Measurements from ENCODE around the gene PEPD. TPM values are rescaled to one million over a fixed set of nuclear protein-coding genes. Genes with fewer than 3 reads are reported as not detected.

PEPD gene
- total RNA-seq, 1 experiment from 2014 or later, result 40.5 TPM

DNA sequence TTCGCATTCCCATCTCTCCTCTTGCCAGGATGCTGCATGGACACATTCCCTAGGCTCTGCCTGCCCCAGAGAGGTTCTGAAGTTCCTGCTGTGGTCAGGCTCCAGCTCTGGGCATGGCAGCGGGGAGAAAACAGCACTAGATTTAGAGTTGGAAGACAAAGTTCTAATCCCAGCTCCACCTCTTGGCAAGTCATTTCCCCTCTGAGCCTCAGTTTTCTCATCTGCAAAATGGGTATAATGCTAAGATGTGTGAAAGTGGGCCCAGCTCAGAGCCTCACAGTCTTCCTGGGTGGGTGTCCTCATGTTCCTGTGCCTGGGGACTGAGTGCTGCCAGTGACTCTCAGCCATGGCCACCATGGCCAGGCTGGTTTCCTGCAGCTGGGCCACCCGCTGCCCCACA, 9.6 kb downstream of the PEPD start:
- no peak overlapping the region for H3K27ac ChIP-seq (ENCODE audit: low read depth, low read length)
- CTCF ChIA-PET, result no interaction called here
- RAD21 ChIA-PET (ENCODE audit: low non-redundant PET in 1 of 2, low total read pairs in 2 of 2, uncharacterized antibody in 2 of 2, unreplicated experiment in 2 of 2), result no interaction called here
- H3K9me2 ChIP-seq (ENCODE audit: insufficient read depth), result no peaks in the 10 kb centered on the region
- no peak overlapping the region for H3K9ac ChIP-seq (ENCODE audit: low read length)
- no peaks in the 10 kb centered on the region for H3K36me3 ChIP-seq (ENCODE audit: control insufficient read depth in 1 of 2, insufficient read depth in 2 of 2, low read length in 2 of 2)
- no TSS peak for BruUV-seq (replicated peaks)
- 0 out of 2 replicates have a peak, but pooled peaks cover 3% of the 10 kb centered on the region for H3K79me2 ChIP-seq (ENCODE audit: insufficient read depth, low read length)
- H4K20me1 ChIP-seq (ENCODE audit: insufficient read depth), result no peaks in the 10 kb centered on the region
- no peaks in the 10 kb centered on the region for H3K9me3 ChIP-seq (ENCODE audit: control insufficient read depth in 1 of 2, insufficient read depth in 1 of 2, low read depth in 1 of 2, low read length in 2 of 2)
- intact Hi-C loops (cut with micrococcal nuclease), result no loop called here
- H2AFZ ChIP-seq (ENCODE audit: low read depth, low read length, poor library complexity, severe bottlenecking), result no peak overlapping the region
- no peaks in the 10 kb centered on the region for H3K4me1 ChIP-seq (ENCODE audit: control insufficient read depth in 1 of 2, insufficient read depth in 2 of 2, low read length in 2 of 2)
- no peaks in the 10 kb centered on the region for H3K27me3 ChIP-seq (ENCODE audit: insufficient read depth, low read length)
- DNase-seq (ENCODE audit: low read depth, low spot score) (no peak), ATAC-seq (no peak)
- H3K4me2 ChIP-seq (ENCODE audit: low read length), result no peak overlapping the region
- POLR2A ChIA-PET, result no interaction called here
- H3K4me3 ChIP-seq (replicated peaks in 1 of 2; ENCODE audit: low read depth in 1 of 2, low read length in 2 of 2), result no peak overlapping the region
- TF ChIP-seq ELF1 (IDR thresholded peaks at IDR 0.05; ENCODE audit: borderline replicate concordance, low read depth), result no peak

DNA sequence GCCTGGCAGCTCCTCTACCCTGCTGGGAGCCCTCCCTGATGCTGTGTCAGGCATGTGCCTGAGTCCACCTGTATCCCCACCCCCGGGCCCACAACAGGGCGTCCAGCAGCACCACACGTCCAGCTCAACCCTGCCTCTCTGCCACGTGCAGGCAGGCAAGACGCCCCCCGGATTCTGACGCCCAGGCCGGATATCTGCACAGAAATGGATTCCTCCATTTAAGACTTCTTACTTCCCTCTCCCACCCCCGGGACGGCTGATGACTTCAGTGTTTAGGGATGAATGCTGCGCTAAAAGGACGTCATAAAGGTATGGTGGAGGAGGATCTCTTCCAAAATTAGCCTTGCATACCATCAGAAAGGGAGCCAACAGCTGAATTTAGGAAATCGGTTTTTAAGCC, 10.2 kb downstream of the PEPD start:
- ChIA-PET RAD21 (ENCODE audit: low non-redundant PET in 1 of 2, low total read pairs in 2 of 2, uncharacterized antibody in 2 of 2, unreplicated experiment in 2 of 2) (no interaction called here), CTCF (no interaction called here), POLR2A (no interaction called here)
- no peak overlapping the region for H3K9ac ChIP-seq (ENCODE audit: low read length)
- no peaks in the 10 kb centered on the region for H3K36me3 ChIP-seq (ENCODE audit: control insufficient read depth in 1 of 2, insufficient read depth in 2 of 2, low read length in 2 of 2)
- no TSS peak for BruUV-seq (replicated peaks)
- H3K79me2 ChIP-seq (ENCODE audit: insufficient read depth, low read length), result 0 out of 2 replicates have a peak, but pooled peaks cover 3% of the 10 kb centered on the region
- no peak for ATAC-seq
- H2AFZ ChIP-seq (ENCODE audit: low read depth, low read length, poor library complexity, severe bottlenecking), result no peak overlapping the region
- H3K4me2 ChIP-seq (ENCODE audit: low read length), result no peak overlapping the region
- H4K20me1 ChIP-seq (ENCODE audit: insufficient read depth), result no peaks in the 10 kb centered on the region
- no peaks in the 10 kb centered on the region for H3K9me3 ChIP-seq (ENCODE audit: control insufficient read depth in 1 of 2, insufficient read depth in 1 of 2, low read depth in 1 of 2, low read length in 2 of 2)
- no peak for DNase-seq (ENCODE audit: low read depth, low spot score)
- no peak overlapping the region for H3K27ac ChIP-seq (ENCODE audit: low read depth, low read length)
- intact Hi-C loops (cut with micrococcal nuclease), result no loop called here
- H3K4me1 ChIP-seq (ENCODE audit: control insufficient read depth in 1 of 2, insufficient read depth in 2 of 2, low read length in 2 of 2), result no peaks in the 10 kb centered on the region
- no peaks in the 10 kb centered on the region for H3K27me3 ChIP-seq (ENCODE audit: insufficient read depth, low read length)
- no peaks in the 10 kb centered on the region for H3K9me2 ChIP-seq (ENCODE audit: insufficient read depth)
- no peak overlapping the region for H3K4me3 ChIP-seq (replicated peaks in 1 of 2; ENCODE audit: low read depth in 1 of 2, low read length in 2 of 2)
- TF ChIP-seq, protein P1, sequence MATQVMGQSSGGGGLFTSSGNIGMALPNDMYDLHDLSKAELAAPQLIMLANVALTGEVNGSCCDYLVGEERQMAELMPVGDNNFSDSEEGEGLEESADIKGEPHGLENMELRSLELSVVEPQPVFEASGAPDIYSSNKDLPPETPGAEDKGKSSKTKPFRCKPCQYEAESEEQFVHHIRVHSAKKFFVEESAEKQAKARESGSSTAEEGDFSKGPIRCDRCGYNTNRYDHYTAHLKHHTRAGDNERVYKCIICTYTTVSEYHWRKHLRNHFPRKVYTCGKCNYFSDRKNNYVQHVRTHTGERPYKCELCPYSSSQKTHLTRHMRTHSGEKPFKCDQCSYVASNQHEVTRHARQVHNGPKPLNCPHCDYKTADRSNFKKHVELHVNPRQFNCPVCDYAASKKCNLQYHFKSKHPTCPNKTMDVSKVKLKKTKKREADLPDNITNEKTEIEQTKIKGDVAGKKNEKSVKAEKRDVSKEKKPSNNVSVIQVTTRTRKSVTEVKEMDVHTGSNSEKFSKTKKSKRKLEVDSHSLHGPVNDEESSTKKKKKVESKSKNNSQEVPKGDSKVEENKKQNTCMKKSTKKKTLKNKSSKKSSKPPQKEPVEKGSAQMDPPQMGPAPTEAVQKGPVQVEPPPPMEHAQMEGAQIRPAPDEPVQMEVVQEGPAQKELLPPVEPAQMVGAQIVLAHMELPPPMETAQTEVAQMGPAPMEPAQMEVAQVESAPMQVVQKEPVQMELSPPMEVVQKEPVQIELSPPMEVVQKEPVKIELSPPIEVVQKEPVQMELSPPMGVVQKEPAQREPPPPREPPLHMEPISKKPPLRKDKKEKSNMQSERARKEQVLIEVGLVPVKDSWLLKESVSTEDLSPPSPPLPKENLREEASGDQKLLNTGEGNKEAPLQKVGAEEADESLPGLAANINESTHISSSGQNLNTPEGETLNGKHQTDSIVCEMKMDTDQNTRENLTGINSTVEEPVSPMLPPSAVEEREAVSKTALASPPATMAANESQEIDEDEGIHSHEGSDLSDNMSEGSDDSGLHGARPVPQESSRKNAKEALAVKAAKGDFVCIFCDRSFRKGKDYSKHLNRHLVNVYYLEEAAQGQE (IDR thresholded peaks at IDR 0.05; ENCODE audit: low read depth), result no peak
- TF ChIP-seq EZH2phosphoT487 (IDR thresholded peaks at IDR 0.05; ENCODE audit: borderline replicate concordance) (no peak), YY1 (IDR thresholded peaks at IDR 0.05; ENCODE audit: extremely low read depth, insufficient replicate concordance, low read depth, low read length) (no peak), TCF7L2 (IDR thresholded peaks at IDR 0.05; ENCODE audit: borderline replicate concordance, extremely low read depth, insufficient read depth, insufficient read length) (no peak), RAD21 (IDR thresholded peaks at IDR 0.05; ENCODE audit: low read depth) (no peak), ZNF274 (IDR thresholded peaks at IDR 0.05; ENCODE audit: low read depth, low read length) (no peak), ELF1 (IDR thresholded peaks at IDR 0.05; ENCODE audit: borderline replicate concordance, low read depth) (no peak), CBX3 (IDR thresholded peaks at IDR 0.05; ENCODE audit: low read depth) (no peak), EZH2 (IDR thresholded peaks at IDR 0.05) (no peak), CEBPB (IDR thresholded peaks at IDR 0.05; ENCODE audit: low read depth) (no peak)
- TF ChIP-seq, protein P2, sequence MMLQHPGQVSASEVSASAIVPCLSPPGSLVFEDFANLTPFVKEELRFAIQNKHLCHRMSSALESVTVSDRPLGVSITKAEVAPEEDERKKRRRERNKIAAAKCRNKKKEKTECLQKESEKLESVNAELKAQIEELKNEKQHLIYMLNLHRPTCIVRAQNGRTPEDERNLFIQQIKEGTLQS (IDR thresholded peaks at IDR 0.05), result no peak
- TF ChIP-seq, protein P3, sequence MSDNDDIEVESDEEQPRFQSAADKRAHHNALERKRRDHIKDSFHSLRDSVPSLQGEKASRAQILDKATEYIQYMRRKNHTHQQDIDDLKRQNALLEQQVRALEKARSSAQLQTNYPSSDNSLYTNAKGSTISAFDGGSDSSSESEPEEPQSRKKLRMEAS (IDR thresholded peaks at IDR 0.05), result no peak
- TF ChIP-seq, protein P4, sequence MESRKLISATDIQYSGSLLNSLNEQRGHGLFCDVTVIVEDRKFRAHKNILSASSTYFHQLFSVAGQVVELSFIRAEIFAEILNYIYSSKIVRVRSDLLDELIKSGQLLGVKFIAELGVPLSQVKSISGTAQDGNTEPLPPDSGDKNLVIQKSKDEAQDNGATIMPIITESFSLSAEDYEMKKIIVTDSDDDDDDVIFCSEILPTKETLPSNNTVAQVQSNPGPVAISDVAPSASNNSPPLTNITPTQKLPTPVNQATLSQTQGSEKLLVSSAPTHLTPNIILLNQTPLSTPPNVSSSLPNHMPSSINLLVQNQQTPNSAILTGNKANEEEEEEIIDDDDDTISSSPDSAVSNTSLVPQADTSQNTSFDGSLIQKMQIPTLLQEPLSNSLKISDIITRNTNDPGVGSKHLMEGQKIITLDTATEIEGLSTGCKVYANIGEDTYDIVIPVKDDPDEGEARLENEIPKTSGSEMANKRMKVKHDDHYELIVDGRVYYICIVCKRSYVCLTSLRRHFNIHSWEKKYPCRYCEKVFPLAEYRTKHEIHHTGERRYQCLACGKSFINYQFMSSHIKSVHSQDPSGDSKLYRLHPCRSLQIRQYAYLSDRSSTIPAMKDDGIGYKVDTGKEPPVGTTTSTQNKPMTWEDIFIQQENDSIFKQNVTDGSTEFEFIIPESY (IDR thresholded peaks at IDR 0.05; ENCODE audit: extremely low read depth, insufficient replicate concordance, low read length), result no peak

Data from HCT116 (cell line).